Stimulated activated CD8-positive, alpha-beta memory T cell treated with anti-CD3 and anti-CD28 coated beads, Interleukin-15, amount 100 ng/mL, for 4 hours (primary cell): Measurements from ENCODE around the gene CRYBG2.
"Not testable (repeated sequence)": the region's sequence is repeated elsewhere in the genome, so short reads cannot be mapped to it uniquely, and the experiment has no call there.

Experiments used
- DNase-seq, 2 donors: peaks; one replicate each; pipeline ENCODE4 v3.0.0-alpha.2; 2020; ENCODE audit warnings: low read depth in 2 of 2

CRYBG2 gene, protein sequence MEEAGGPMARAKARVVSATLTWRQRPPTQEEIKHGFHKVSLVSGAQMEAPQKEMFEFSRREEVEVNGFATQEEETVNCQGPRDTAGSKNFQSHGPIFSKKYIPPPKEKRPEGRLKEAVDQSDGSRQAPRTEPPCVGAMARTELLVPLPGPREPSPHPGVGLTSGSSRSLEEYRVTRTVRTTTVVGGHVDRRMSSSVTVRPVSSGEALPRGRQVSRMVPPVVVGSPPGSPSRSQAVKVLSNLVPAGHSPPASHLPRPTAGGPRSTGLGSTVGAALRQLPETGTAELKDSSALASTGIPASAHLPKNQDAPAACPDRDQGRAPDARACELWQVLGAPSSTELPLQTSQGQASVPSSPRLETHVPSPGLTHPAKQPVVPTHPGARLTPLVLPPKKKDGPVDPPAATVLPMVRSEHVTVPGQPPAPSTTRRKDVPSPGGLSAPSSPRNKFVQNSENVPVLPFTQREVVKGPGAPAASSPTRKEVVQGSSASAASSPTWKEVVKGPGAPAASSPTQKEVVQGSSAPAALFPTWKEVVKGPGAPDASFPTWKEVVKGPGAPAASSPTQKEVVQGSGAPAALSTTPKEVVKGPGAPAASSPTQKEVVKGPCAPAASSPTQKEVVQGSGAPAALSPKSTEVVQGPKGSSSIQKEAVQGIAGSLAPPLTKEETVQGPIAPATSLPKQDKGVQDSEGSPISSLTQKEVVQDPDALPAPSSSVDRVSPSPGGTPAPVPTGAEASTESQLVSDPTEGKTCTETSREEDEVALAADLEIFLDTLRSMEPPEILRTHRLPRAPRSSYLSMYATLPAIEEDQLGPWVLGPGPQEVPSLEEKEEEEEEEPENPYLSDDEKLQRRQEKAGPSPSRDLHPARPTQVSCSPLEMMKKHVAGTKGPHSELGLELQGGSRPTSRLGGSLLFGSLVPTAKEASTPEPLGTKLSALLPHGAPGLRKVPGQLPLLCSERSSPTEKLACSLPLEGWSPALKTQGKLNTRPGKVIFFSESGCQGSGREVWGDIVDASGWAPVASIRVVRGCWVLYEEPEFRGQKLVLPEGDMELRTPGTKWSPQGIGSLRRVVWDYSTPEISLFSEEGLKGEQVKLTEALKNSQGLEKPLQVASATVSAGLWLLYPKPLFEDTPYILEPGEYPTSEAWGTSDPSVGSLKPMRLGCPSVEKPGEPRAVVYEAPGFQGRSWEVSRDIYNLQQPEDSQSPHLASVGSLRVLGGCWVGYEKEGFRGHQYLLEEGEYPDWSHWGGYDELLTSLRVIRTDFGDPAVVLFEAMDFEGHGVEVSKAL (N-terminal part only)

DNA sequence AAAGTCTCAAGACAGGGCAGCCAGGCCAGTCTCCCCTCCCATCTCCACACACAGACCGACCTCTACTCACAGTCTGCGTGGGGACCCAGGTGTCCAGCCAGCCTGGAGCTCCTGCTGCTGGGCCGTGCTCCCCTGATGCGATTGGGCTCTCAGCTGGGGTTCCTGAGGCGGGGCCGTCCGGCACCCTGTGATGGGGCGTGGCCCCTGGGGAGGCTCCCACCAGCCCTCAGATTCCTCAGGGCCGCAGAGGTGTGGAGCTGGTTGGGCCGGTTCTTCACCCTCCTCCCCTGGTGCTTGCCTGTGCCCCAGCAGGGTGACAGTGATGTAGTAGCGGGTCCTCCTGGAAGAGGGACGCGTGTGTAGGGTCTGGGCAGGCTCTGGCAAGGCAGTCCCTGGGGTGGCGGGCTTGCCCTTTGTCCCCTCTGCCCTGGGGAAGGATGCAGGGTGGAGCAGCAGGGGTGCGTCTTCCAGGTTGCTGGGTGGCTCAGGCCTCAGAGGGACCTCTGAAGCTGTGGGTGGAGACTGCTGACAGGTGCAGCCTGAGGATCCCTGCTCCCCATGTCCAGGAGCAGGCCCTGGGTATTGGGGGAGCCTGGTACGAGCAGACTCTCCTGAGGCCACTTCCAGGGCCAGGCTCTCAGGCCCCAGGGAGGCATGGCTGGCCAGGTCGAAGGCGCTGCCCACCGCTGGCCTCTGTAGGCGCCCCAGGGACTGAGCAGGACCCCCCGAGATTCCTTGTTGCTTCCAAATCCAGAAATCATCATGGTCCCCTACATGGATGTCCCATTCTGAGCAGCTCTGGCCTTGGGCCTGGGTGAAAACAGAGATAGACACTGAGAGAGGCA is at the start of gene CRYBG2:
TSS of gene CRYBG2 (minus strand) at position 155 of the 845 bp plus-strand sequence. CDS start 7,473 bp downstream, outside the sequence.
- no peak for DNase-seq

- DNase-seq, result no peak
These were observed 49.7 kb upstream of the CRYBG2 start for GRCh38 chr1:26403656-26404055.

DNA sequence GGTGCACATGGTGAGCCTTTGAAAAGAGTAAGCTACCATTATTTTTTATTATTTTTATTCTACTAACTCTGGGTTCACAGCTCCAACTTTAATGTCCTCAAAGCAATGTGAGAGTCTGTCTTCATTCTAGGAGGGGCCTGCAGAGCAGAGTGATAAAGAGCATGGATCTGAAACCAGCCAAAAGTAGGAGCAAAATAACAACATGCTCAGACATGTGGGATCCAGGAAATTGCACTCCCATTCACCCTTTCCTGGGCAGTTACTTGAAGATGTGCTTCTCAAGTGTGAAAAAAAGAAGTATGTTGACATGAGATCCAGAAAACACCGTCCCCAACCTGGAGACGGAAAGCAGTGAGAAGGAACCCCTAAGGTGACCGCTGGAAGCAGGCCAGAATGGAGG is 48.0 kb upstream of the CRYBG2 start:
- no peak for DNase-seq

GRCh38 chr1:26399034-26399433 is 45.1 kb upstream of the CRYBG2 start:
- DNase-seq, result no peak

GRCh38 chr1:26395754-26396153 is 41.8 kb upstream of the CRYBG2 start:
- DNase-seq, result no peak

- DNase-seq, result no peak
These were observed 37.5 kb upstream of the CRYBG2 start for GRCh38 chr1:26391450-26391849.

DNA sequence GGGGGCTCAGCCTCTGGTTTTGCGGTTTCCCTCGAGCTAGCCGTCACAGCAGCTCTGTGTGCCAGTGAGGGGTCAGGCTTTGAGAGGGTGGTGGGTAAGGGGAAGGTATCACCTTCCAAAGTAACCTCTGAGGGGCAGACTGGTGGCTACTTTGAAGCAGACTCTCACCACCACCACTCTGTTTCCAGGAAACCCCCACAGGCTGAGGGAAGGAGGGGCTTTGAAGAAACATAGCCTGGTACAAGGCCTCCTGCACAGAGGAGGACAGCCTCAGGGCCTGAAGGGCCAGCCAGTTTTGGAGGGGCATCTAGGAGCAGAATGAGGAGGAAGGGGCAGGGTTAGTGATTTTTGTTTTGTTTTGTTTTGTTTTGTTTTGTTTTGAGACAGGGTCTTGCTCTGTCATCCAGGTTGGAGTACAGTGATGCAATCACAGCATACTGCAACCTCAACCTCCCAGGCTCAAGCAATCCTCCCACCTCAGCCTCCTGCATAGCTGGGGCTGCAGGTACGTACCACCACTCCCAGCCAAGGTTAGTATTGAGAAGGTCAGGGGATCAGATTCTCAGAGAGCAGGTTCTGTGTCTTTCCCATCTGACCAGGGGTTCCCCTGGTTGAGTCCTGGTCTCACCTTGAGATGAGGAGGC is 35.8 kb upstream of the CRYBG2 start:
- no peak for DNase-seq

DNA sequence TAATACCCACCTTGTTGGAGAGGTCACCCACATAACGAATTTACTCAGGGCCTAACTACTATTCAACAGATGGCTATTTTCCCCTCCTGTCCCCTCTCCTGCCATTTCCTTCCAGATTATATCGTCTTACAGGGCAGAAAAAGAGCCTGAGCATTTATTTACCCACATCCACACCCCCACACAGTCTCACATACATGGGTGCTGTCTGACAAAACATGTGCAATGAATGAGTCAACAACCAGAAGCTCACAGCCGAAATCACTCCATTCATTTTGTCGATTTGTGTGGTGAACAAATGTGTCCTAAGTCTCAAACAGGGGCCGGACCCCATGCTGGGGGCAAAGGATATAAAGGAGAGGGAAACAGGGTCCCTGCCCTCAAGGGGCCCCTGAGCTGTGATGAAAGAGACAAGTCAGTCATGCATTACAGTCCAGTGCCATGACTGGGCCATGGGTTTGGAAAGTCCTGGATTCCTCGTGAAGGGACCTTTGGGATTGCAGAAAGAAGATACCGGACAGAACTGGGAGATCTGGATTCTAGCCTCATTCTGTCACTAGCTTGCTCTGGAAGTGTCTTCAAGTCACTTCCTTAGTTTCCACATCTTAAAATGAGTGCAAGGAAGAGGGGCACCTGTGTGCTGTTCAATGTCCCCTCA is 35.0 kb upstream of the CRYBG2 start:
- DNase-seq, result no peak

DNA sequence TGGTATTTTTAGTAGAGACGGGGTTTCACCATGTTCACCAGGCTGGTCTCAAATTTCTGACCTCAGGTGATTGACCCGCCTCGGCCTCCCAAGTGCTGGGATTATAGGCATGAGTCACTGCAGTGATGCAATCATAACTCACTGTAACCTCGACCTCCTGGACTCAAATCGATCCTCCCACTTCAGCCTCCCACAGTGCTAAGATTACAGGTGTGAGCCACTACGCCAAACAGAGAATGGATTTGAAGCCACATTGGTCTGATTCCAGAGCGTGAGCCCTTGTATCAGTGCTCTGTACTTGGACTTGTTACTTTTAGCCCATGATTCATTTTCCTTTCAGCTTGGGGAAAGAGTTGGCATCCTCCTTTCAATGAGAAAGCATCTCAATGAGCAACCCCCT is 33.5 kb upstream of the CRYBG2 start:
- no peak for DNase-seq

DNA sequence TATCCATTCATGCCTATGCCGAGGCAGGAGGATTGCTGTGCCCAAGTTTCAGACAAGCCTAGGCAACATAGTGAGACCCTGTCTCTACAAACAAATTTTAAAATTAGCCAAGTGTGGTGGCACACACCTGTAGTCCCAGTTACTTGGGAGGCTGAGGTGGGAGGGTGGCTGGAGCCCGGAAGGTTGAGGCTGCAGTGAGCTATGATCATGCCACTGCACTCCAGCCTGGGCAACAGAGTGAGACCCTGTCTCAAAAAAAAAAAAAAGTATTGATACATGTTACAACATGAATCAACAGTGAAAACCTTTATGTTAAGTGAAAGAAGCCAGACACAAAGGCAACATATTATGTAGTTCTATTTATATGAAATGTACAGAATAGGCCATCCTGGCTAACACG is 31.1 kb upstream of the CRYBG2 start:
- not testable (repeated sequence) for DNase-seq

GRCh38 chr1:26384076-26384475 is 30.1 kb upstream of the CRYBG2 start:
- no peak for DNase-seq

DNA sequence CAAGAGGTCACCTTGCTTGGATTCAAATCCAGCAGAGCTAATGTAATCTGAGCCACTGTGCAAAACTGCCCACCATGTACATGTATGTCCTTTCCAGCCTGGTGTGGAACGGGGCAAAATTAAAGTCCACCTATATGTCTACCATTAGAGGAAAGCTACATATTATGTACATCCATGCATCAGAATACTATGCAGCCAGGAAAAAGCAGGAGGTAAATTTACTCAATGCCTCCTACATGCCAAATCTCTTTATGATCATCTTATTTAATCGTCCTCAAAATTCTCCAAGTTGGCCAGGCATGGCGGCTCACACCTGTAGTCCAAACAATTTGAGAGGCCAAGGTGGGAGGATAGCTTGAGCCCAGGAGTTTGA is 24.9 kb upstream of the CRYBG2 start:
- no peak for DNase-seq

DNA sequence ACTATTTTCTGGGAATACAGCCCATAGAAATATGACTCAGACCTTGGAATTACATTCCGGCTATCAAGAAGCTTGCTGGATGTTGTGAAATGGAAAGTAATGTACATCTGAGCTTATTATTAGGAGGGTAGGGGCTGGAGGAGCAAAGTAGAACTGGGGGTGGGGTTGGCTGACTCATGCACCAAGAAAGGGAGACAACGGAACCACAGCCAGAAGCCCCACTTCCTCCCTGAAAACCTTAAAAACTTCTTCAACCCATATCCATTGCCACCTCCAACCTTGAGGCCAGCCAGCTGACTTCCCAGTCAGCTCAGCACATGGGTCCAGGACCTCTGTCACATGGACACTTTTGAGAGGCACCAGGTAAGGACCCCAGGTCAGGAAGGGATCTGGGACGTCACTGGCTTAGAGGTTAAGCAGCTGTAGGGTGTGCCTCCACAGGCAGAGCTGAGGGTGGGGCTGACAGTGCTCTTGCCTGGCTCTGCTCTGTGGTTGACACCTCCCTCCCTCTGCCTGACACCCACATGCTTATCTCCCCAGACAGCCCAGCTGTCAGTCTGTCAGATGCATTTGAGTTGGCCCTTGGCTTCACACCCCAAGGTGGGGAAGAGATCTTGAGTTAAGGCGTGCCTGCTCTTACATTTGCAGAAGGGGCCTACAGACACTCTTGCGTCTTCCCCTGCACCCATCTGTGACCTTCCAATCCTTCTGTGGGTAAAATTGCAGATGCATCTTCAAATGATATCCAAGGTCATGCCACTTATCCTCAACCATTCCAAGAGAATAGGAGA is 24.4 kb upstream of the CRYBG2 start:
- DNase-seq, result peak; percentile 72 to 74

- DNase-seq, result no peak
These were observed 22.1 kb upstream of the CRYBG2 start for GRCh38 chr1:26376050-26376449.

- DNase-seq, result no peak
These were observed 21.2 kb upstream of the CRYBG2 start for GRCh38 chr1:26375081-26375480.

DNA sequence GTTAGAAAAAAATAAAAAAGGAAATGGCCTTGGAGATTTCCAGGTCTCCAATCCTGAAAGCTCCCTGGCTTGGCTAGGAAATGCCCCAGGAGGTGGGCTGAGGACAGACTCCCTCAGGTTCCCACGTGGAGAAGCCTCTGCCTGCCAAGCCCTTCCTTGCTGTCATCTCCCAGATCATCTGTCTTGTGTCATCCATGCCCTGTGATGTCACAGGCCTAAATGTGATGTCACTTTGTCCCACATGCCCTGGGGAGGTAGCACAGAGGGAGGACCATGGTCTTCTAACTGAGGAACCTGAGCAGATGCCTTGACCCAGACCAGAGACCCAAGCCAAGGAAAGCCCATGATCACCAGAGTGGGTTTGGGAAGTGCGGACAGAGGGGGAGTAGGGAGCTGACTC is 20.4 kb upstream of the CRYBG2 start:
- not testable (repeated sequence) for DNase-seq

DNA sequence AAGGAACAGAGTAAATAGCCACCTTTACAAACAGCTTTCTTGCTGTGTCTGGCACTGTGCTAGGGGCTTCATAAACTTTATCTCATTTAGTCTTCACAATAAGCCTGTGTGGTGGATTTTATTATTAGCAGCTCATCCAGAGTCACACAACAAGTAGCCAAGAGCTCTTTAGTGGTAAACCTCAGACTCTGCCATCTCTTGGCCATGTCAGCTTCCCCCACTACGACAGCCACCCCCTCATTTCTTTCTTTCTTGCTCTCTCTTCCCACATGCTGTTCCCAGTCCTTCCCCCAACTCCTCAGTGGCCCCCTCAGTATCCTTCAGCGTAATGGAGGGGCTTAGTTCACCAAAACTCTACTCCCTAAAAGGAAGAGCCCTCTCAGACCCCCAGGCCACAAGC is 19.9 kb upstream of the CRYBG2 start:
- DNase-seq, result no peak

- DNase-seq, result no peak
These were observed 19.4 kb upstream of the CRYBG2 start for GRCh38 chr1:26373281-26373680.

DNA sequence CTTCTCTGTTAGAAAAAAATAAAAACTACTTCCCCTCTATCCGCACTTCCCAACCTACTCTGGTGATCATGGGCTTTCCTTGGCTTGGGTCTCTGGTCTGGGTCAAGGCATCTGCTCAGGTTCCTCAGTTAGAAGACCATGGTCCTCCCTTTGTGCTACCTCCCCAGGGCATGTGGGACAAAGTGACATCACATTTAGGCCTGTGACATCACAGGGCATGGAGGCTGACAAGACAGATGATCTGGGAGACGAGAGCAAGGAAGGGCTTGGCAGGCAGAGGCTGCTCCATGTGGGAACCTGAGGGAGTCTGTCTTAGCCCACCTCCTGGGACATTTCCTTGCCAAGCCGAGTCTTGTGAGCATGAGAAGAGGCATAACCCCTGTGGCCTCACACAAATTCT is 18.7 kb upstream of the CRYBG2 start, which contains the start of gene ZNF683:
TSS of gene ZNF683 (minus strand) at position 140 of the 400 bp plus-strand sequence. CDS start 4,179 bp downstream, outside the sequence.
- DNase-seq, result not testable (repeated sequence)
